Brain microvascular endothelial cell (primary cell): ENCODE measurements around the gene PNKD.

Experiments used
- DNase-seq: peaks from one replicate; pipeline ENCODE4 v3.0.0-alpha.2; 2020
- H3K27ac ChIP-seq: fragments of 250-450 bp; sonication (Bioruptor Pico); 2 replicates; pipeline ENCODE4 v1.5.1; 2020; ENCODE audit warnings: mild to moderate bottlenecking, moderate library complexity
- H3K27me3 ChIP-seq: fragments of 250-450 bp; sonication (Bioruptor Pico); replicated peaks from 2 replicates; pipeline ENCODE4 v1.5.1; 2020; ENCODE audit warnings: mild to moderate bottlenecking
- H3K36me3 ChIP-seq: fragments of 250-450 bp; sonication (Bioruptor Pico); replicated peaks from 2 replicates; pipeline ENCODE4 v1.5.1; 2020; ENCODE audit warnings: mild to moderate bottlenecking
- H3K4me3 ChIP-seq: 2 replicates; pipeline ENCODE4 v1.5.1; 2011; ENCODE audit warnings: low read depth, mild to moderate bottlenecking, control low read depth, low read length, moderate library complexity
- in situ Hi-C: cut with HindIII; loops from 2 replicates; pipeline ENCODE4 v1.10.0; 2017; ENCODE audit warnings: low sequenced_read_pairs, low pct_ligation_motif_present
- TF ChIP-seq, protein P1 (sequence below): IDR thresholded peaks from 2 replicates; pipeline ENCODE4 v1.5.1; 2011; ENCODE audit warnings: low read depth, mild to moderate bottlenecking, moderate library complexity, low read length, control low read depth, inconsistent platforms; ENCODE audit errors: missing control alignments

The PNKD gene

DNA sequence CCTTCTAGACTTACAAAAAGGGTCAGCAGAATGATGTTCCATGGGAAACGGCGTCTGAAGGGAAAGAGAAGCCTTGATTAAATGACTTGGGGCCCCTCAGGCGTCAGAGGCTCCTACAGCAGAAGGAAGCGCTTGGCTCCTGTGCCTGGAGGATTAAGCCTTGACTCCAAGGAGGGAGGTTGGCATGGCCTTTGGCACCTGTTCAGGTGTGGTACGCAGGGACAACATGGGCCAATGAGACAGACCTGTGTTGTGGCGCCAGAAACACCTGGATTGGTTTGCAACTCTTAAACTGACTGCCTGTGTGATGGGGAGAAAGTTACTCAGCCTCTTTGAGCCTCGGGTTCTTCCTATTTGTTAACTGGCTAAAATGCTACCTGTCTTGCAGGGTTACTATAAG, 7.6 kb downstream of the PNKD start:
- no peaks in the 10 kb centered on the region for H3K27me3 ChIP-seq
- no peak overlapping the region for H3K4me3 ChIP-seq
- TF ChIP-seq, protein P1, sequence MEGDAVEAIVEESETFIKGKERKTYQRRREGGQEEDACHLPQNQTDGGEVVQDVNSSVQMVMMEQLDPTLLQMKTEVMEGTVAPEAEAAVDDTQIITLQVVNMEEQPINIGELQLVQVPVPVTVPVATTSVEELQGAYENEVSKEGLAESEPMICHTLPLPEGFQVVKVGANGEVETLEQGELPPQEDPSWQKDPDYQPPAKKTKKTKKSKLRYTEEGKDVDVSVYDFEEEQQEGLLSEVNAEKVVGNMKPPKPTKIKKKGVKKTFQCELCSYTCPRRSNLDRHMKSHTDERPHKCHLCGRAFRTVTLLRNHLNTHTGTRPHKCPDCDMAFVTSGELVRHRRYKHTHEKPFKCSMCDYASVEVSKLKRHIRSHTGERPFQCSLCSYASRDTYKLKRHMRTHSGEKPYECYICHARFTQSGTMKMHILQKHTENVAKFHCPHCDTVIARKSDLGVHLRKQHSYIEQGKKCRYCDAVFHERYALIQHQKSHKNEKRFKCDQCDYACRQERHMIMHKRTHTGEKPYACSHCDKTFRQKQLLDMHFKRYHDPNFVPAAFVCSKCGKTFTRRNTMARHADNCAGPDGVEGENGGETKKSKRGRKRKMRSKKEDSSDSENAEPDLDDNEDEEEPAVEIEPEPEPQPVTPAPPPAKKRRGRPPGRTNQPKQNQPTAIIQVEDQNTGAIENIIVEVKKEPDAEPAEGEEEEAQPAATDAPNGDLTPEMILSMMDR: no peak
- H3K36me3 ChIP-seq: peaks cover 70% of the 10 kb centered on the region
- no peak overlapping the region for H3K27ac ChIP-seq
- in situ Hi-C loops: no loop called here
- no peak for DNase-seq

DNA sequence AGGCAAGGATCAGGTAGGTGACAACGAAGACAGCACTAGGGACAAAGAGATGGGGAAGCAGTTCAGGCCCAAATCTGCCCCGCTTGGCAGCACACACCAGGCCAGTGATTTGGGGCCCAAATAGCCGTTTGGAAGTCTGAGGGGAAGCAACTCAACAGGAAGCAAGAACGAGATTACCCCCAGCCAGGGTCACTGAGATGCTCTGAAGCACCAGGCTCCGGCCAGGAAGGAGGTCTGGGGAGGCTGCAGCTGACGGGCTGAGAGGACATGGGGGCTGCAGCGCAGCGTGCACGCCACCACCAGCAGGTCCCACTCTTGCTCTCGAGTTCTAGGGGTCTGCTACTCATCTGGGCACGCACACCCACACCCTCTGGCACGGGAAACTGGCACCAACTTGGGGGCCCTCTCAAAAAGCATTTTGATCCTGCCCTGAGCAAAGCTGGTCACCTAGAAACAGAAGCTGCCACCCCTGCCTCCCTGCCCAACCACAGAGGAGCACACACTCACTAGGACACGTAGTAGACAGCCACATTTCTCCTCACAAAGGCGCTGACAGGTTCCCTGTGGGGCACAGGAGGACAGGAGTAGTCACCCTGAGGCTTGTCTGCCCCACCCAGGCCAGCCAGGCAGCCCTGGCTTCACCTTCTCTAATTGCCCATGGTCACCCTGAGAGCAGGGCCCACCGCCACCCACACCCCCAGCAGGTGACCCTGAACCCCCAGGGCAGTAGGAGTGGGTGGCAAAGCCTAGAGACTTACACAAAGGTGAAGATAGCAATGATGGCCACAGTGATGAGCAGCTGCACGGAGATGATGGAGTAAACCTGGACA, 8.4 kb downstream of the PNKD start:
- peaks cover 66% of the 10 kb centered on the region for H3K36me3 ChIP-seq
- in situ Hi-C loops: no loop called here
- H3K27me3 ChIP-seq: no peaks in the 10 kb centered on the region
- no peak overlapping the region for H3K4me3 ChIP-seq
- H3K27ac ChIP-seq: no peak overlapping the region
- DNase-seq: no peak
- TF ChIP-seq, protein P1: no peak

DNA sequence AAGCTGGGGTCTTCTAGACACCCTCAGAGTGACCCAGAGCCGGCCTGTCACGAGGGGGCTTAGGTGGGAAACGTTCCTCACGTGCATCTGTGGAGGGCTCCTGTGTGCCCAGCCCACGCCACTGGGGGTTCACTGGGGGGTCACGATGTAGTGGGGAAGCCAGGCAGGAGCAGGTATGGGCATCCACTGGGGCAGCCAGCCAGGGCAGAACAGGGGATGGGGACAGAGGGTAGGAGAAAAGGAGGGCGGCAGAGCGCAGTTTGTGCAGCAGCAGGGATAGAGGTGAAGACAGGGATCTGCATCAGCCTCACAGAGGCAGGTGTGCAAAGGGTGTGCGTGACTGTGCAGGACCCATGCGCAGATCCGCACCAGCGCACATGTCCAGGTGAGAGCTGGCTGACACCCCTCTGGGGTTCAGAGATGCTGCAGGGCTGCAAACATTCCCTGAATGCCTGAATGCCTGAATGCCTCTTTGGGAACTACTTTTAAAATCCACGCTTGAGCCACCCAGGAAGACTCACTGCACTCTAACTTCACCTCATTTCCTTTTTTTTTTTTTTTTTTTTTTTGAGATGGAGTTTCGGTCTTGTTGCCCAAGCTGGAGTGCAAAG, 10.0 kb downstream of the PNKD start:
- Histone ChIP-seq H3K27me3 (no peaks in the 10 kb centered on the region), H3K36me3 (peaks cover 53% of the 10 kb centered on the region), H3K27ac (no peak overlapping the region), H3K4me3 (no peak overlapping the region)
- in situ Hi-C loops: no loop called here
- no peak for DNase-seq
- TF ChIP-seq, protein P1: no peak

DNA sequence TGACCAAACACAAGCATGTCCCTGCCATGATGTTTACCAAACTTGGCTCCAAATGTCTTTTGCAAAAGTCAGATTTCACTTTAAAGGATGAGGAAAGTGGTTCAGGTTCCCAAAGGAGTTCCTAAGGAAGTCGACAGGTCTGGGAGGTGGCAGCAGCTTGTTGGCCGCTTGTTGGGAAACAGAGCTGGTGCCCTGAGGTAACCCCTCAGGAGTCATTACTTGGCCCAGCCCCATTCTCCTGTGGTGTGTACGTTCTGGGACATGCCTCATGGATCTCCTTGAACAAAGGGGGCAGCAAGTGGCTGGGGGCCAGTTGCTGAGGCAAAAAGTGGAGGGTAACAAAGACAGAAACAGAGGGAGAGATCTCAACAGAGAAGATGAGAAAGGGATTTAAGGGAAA, 11.1 kb downstream of the PNKD start:
- no peaks in the 10 kb centered on the region for H3K27me3 ChIP-seq
- peaks cover 42% of the 10 kb centered on the region for H3K36me3 ChIP-seq
- no peak for DNase-seq
- in situ Hi-C loops: no loop called here
- TF ChIP-seq, protein P1: no peak
- no peak overlapping the region for H3K4me3 ChIP-seq
- H3K27ac ChIP-seq: no peak overlapping the region

DNA sequence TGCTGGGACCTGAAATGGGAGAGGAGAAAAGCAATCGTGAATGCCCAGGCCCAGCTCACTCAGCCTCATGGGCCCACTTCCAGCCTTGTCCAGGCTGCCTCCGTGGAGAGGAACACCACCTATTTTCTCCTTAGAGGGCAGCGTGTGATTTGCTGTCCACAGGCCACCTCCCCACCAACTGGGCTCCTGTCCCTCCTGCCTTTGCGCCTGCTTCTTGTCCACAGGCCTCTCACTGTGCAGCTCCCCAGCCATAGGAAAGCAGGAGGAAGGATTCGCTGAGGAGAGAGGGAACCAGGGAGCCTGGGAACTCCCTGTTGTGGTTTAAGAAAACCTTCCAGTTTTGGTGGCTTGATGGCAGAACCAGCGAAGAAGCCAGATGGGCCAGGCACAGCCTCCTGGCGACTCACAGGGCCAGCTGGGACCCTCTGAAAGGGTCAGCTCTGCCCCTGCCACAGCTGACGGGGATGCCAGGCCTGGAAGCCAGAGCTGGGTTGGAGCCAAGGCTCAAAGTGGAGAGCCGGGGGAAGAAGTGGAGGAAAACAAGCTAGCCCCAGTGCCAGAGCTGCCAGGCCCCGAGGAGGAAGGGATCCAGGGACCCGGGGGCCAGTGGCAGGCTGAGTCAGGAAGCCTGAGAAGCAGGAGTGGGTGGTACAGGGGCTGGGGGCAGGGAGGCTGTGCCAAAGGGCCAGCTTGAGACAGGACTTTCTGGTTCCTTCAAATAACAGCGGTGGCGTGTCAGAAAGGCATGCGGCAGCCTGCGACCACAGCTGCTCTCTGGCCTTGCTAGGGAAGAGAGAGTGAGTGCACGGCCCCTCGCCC, 12.1 kb downstream of the PNKD start:
- Histone ChIP-seq H3K4me3 (no peak overlapping the region), H3K27ac (peak overlapping the region; percentile 37), H3K27me3 (no peaks in the 10 kb centered on the region), H3K36me3 (peaks cover 33% of the 10 kb centered on the region)
- peak; percentile 36 for DNase-seq
- in situ Hi-C loops: no loop called here
- TF ChIP-seq, protein P1: no peak
